K562 (cell line): ENCODE data around the gene PSMB11. TPM values are rescaled to one million over a fixed set of nuclear protein-coding genes. Genes with fewer than 3 reads are reported as not detected.

ENCODE experiments used
- CBFA2T2 ChIP-seq: fragments of 450-650 bp; conservative IDR thresholded peaks from 2 replicates; pipeline ENCODE4 v1.6.1; 2017; ENCODE audit warnings: mild to moderate bottlenecking
- CHD1 ChIP-seq: fragments of 200-600 bp; sonication (generic); IDR thresholded peaks from one replicate; pipeline ENCODE4 v1.6.1; 2012; ENCODE audit warnings: mild to moderate bottlenecking, moderate library complexity, low read length, inconsistent platforms
- CHD4 ChIP-seq: fragments of 200-600 bp; sonication (generic); IDR thresholded peaks from 3 replicates; pipeline ENCODE4 v1.6.1; 2012; ENCODE audit warnings: low read depth, mild to moderate bottlenecking, mixed read lengths, low read length, inconsistent platforms; ENCODE audit not compliant: insufficient read depth, insufficient replicate concordance, poor library complexity, severe bottlenecking
- CREB1 ChIP-seq, 2 experiments: sonication (generic) in 1 of 2; formaldehyde crosslinking in 1 of 2; IDR thresholded peaks; 2 replicates each; pipeline versions ENCODE4 v1.6.1 to v1.8.0; 2012 to 2022; ENCODE audit warnings: inconsistent platforms in 1 of 2, mild to moderate bottlenecking in 1 of 2, missing genetic modification reagents in 1 of 2, moderate library complexity in 1 of 2
- CTBP1 ChIP-seq: fragments of 450-650 bp; IDR thresholded peaks from 2 replicates; pipeline ENCODE4 v1.6.1; 2016; ENCODE audit warnings: borderline replicate concordance
- DACH1 ChIP-seq: fragments of 450-650 bp; IDR thresholded peaks from 2 replicates; pipeline ENCODE4 v1.6.1; 2018; ENCODE audit not compliant: partially characterized antibody
- GATAD2A ChIP-seq: fragments of 450-650 bp; IDR thresholded peaks from 2 replicates; pipeline ENCODE4 v1.6.1; 2017
- HCFC1 ChIP-seq: IDR thresholded peaks from 2 replicates; pipeline ENCODE4 v1.6.1; 2012; ENCODE audit warnings: low read depth, low read length, improper control_type of control experiment
- MAZ ChIP-seq, 2 experiments: fragments of 450-650 bp in 1 of 2; sonication (generic) in 1 of 2; formaldehyde crosslinking; IDR thresholded peaks in 1 of 2; conservative IDR thresholded peaks in 1 of 2; 2 replicates each; pipeline versions ENCODE4 v1.4.0 to v1.5.0; 2020; ENCODE audit warnings: mild to moderate bottlenecking in 1 of 2, missing genetic modification reagents in 1 of 2
- MEIS2 ChIP-seq: fragments of 450-650 bp; IDR thresholded peaks from 2 replicates; pipeline ENCODE4 v1.6.1; 2014; ENCODE audit warnings: mild to moderate bottlenecking; ENCODE audit not compliant: partially characterized antibody
- RBM39 ChIP-seq: fragments of 200-400 bp; formaldehyde crosslinking; optimal IDR thresholded peaks from 2 replicates; pipeline ENCODE3; 2018; ENCODE audit warnings: low read depth, low read length
- REST ChIP-seq, 2 experiments: fragments of 450-650 bp; formaldehyde crosslinking in 1 of 2; IDR thresholded peaks; 2 replicates each; pipeline versions ENCODE4 v1.4.0 to v1.6.1; 2014 to 2020; ENCODE audit warnings: mild to moderate bottlenecking in 2 of 2, borderline replicate concordance in 1 of 2, low read depth in 1 of 2
- SUPT5H ChIP-seq: fragments of 450-650 bp; IDR thresholded peaks from 2 replicates; pipeline ENCODE4 v1.6.1; 2016
- TEAD4 ChIP-seq, 2 experiments: sonication (generic) in 1 of 2; formaldehyde crosslinking in 1 of 2; IDR thresholded peaks; 2 replicates each; pipeline versions ENCODE4 v1.6.1 to v1.8.0; 2012 to 2022; ENCODE audit warnings: borderline replicate concordance in 1 of 2, inconsistent platforms in 1 of 2, low read length in 1 of 2, mild to moderate bottlenecking in 1 of 2, missing genetic modification reagents in 1 of 2
- ZBTB2 ChIP-seq: fragments of 450-650 bp; IDR thresholded peaks from 2 replicates; pipeline ENCODE4 v1.6.1; 2016; ENCODE audit warnings: antibody characterized with exemption
- ZEB2 ChIP-seq: fragments of 450-650 bp; IDR thresholded peaks from 2 replicates; pipeline ENCODE4 v1.6.1; 2016
- polyA plus RNA-seq, 8 experiments: library from polyadenylated mRNA; depleted of rRNA in 4 of 8; stranded (reverse) in 5 of 8; unstranded in 3 of 8; fragments of >200 nt; fragmentation: Nextera tagmentation in 2 of 8; fragmentation: Illumina TruSeq in 1 of 8; extraction: Ambion mirVana in 2 of 8; extraction: Trizol in 1 of 8; gene quantifications; 2 replicates each; pipeline versions ENCODE4 v1.2.1 to v1.2.3, GENCODE V29; 2011 to 2014; ENCODE audit warnings: inconsistent platforms in 1 of 8, missing spikeins in 1 of 8
- total RNA-seq, 7 experiments: library from RNA; depleted of rRNA in 6 of 7; stranded (reverse); fragments of >200 nt in 6 of 7; fragmentation: Illumina TruSeq in 2 of 7; extraction: Trizol in 2 of 7; gene quantifications; 2 replicates each; pipeline versions ENCODE4 v1.2.1 to v1.2.3, GENCODE V29; 2011 to 2021; ENCODE audit warnings: low replicate concordance in 1 of 7

PSMB11 gene
- total and polyA plus RNA-seq, 9 of the 15 experiments (the other 6 are each of a cell fraction or from before 2014, with no cell fraction given), result not detected

DNA sequence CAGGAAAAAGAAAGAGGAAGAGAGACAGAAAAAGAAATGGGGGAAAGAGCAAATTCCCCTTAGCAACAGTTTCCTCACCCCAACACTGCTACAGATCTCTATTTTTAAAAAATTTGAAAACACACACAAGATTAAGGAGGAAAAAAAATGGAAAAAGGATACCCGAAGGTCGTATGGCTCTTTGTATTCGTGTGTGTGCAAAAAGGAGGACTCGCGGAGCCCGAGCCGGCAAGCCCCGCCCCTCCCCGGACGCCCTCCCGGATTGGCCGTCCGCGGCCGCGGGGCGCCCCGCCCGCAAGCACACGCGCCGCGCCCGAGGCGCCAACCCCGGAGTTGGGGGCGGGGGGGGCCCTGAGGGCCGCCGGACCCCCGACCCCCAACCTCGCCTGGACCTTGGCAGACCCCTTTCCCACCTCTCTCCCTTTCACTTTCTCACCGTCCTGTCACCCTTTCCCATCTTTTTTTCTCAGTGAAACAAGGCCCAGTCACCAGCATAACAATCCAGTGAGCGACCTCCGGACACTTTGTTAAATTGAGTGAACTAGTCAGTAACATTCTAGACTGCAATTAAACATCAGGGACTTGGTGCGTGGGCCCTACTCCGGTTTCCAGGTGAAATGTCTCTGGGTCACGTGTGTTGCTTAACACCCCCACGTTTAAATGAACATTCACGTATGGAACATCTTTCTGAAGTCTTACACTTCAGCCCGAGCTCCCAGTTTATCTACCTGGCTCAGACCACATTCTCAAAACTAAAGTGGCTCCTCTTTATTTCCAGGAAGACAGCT is 31.9 kb upstream of the PSMB11 start, which contains the start of gene C14orf93 (continued):
- peak; percentile 88 for TF ChIP-seq ZEB2
- peak; percentile 7; the same call in 1 of the 2 replicates for TF ChIP-seq TEAD4 (IDR thresholded peaks at IDR 0.05; ENCODE audit: low read length)
- TF ChIP-seq TEAD4 (CRISPR knock-in tag; IDR thresholded peaks at IDR 0.05; ENCODE audit: borderline replicate concordance), result no peak
- TF ChIP-seq SUPT5H, result peak; percentile 68
- no peak for TF ChIP-seq RBM39
- TF ChIP-seq MEIS2, result peak; percentile 13
- peak; percentile 33 for TF ChIP-seq CBFA2T2
- peak; percentile 45 to 66; a peak in 3 of 4 replicates for TF ChIP-seq MAZ (CRISPR knock-in tag; conservative IDR thresholded peaks at IDR 0.05 in 1 of 2, IDR thresholded peaks at IDR 0.05 in 1 of 2)
- peak; percentile 70 for TF ChIP-seq ZBTB2
- TF ChIP-seq CHD1, result peak; percentile 61
- TF ChIP-seq REST (IDR thresholded peaks at IDR 0.05; ENCODE audit: borderline replicate concordance), result peak; percentile 9; the same call in 1 of the 2 replicates
- TF ChIP-seq REST (CRISPR knock-in tag; IDR thresholded peaks at IDR 0.05; ENCODE audit: low read depth), result no peak
- peak; percentile 59; the same call in 1 of the 2 replicates for TF ChIP-seq GATAD2A
- TF ChIP-seq CREB1 (IDR thresholded peaks at IDR 0.05), result no peak
- TF ChIP-seq CREB1 (CRISPR knock-in tag; IDR thresholded peaks at IDR 0.05), result peak; percentile 29; the same call in 1 of the 2 replicates
- peak; percentile 59; the same call in 1 of the 2 replicates for TF ChIP-seq CTBP1
- peak; percentile 47 for TF ChIP-seq DACH1
- TF ChIP-seq HCFC1, result no peak
- TF ChIP-seq CHD4, result peak; percentile 33
